GM12878 (cell line): ENCODE data around the gene SPOCK1. TPM values are rescaled to one million over a fixed set of nuclear protein-coding genes. Genes with fewer than 3 reads are reported as not detected.

Experiments
- ATAC-seq: fragments of 200-7000 bp; cut with Tn5 transposase; 3 replicates; pipeline ENCODE4 v1.9.1; 2020; ENCODE audit warnings: mild to moderate bottlenecking, moderate library complexity
- BruUV-seq: library from RNA; stranded (reverse); fragments of 400-500 nt; replicated peaks from 2 replicates; lab custom pipeline; 2021; lab: Mats Ljungman, UMichigan
- CTCF ChIA-PET: fragments of 300-600 bp; sonication (Branson Sonifier 250); formaldehyde crosslinking; extraction: SDS; loops from one replicate; lab custom pipeline; 2021; ENCODE audit warnings: inconsistent platforms; lab: Yijun Ruan, JAX
- POLR2A ChIA-PET: fragments of 350-600 bp; formaldehyde crosslinking; extraction: SDS; loops from one replicate; lab custom pipeline; 2021; ENCODE audit warnings: inconsistent platforms; lab: Charles Lee
- RAD21 ChIA-PET: fragments of 300-600 bp; sonication (Branson Sonifier 250); formaldehyde crosslinking; loops from one replicate; lab custom pipeline; 2023; ENCODE audit warnings: antibody characterized with exemption; ENCODE audit not compliant: unreplicated experiment; lab: Charles Lee
- SMC1A ChIA-PET: fragments of 300-600 bp; sonication (Branson Sonifier 250); formaldehyde crosslinking; loops from one replicate; lab custom pipeline; 2023; ENCODE audit not compliant: unreplicated experiment, uncharacterized antibody; lab: Charles Lee
- DNase-seq: peaks from one replicate; pipeline ENCODE4 v3.0.0-alpha.2; 2011; ENCODE audit warnings: low read depth, low spot score
- FAIRE-seq: peaks from 3 replicates; lab custom pipeline; 2011; peaks lifted over from hg19 to GRCh38; lab: Jason Lieb, UNC
- H2AFZ ChIP-seq: 2 replicates; pipeline ENCODE4 v1.6.0; 2011; ENCODE audit warnings: low read depth, low read length, control low read depth; ENCODE audit not compliant: control insufficient read depth
- H3K27ac ChIP-seq: 2 replicates; pipeline ENCODE4 v1.5.1; 2011; ENCODE audit warnings: control low read depth; ENCODE audit not compliant: control insufficient read depth, insufficient read depth
- H3K27me3 ChIP-seq, 2 experiments: replicated peaks in 1 of 2; 2 replicates each; pipeline versions ENCODE4 v1.6.0 to v1.6.1; 2011; ENCODE audit warnings: low read length in 1 of 2; ENCODE audit not compliant: control insufficient read depth in 2 of 2, insufficient read depth in 2 of 2
- H3K36me3 ChIP-seq, 2 experiments: 2 replicates each; pipeline ENCODE4 v1.5.1; 2011; ENCODE audit warnings: low read length in 1 of 2; ENCODE audit not compliant: control insufficient read depth in 2 of 2, insufficient read depth in 2 of 2
- H3K4me1 ChIP-seq: 2 replicates; pipeline ENCODE4 v1.6.1; 2011; ENCODE audit warnings: mild to moderate bottlenecking, low read length, moderate library complexity, mixed read lengths; ENCODE audit not compliant: control insufficient read depth, insufficient read depth
- H3K4me2 ChIP-seq: 2 replicates; pipeline ENCODE4 v1.6.0; 2011; ENCODE audit warnings: control low read depth; ENCODE audit not compliant: control insufficient read depth, insufficient read depth
- H3K4me3 ChIP-seq: fragments of 200-600 bp; sonication (generic); 2 replicates; pipeline ENCODE4 v1.5.1; 2016
- H3K79me2 ChIP-seq: 2 replicates; pipeline ENCODE4 v1.6.0; 2011; ENCODE audit warnings: low read length; ENCODE audit not compliant: control insufficient read depth, insufficient read depth
- H3K9ac ChIP-seq: 2 replicates; pipeline ENCODE4 v1.8.0; 2011; ENCODE audit warnings: low read length, control low read depth, mixed read lengths; ENCODE audit not compliant: control insufficient read depth, insufficient read depth
- H3K9me3 ChIP-seq: replicated peaks from 3 replicates; pipeline ENCODE4 v1.5.1; 2011; ENCODE audit warnings: mild to moderate bottlenecking, low read length; ENCODE audit not compliant: control insufficient read depth, insufficient read depth
- H4K20me1 ChIP-seq: 2 replicates; pipeline ENCODE4 v1.6.0; 2011; ENCODE audit not compliant: control insufficient read depth, insufficient read depth
- BACH1 ChIP-seq: fragments of 450-650 bp; IDR thresholded peaks from 2 replicates; pipeline ENCODE4 v1.6.1; 2017; ENCODE audit warnings: mild to moderate bottlenecking, borderline replicate concordance
- CBFB ChIP-seq: IDR thresholded peaks from 2 replicates; pipeline ENCODE4 v1.6.1; 2016; ENCODE audit warnings: antibody characterized with exemption, low read depth
- CBX3 ChIP-seq: fragments of 200-600 bp; sonication (generic); IDR thresholded peaks from 2 replicates; pipeline ENCODE4 v1.6.1; 2016; ENCODE audit warnings: low read depth, borderline replicate concordance
- DPF2 ChIP-seq: fragments of 450-650 bp; IDR thresholded peaks from 2 replicates; pipeline ENCODE4 v1.6.1; 2017; ENCODE audit warnings: mild to moderate bottlenecking
- MEF2A ChIP-seq: IDR thresholded peaks from 2 replicates; pipeline ENCODE4 v1.6.1; 2011; ENCODE audit warnings: low read depth, mild to moderate bottlenecking, low read length, moderate library complexity; ENCODE audit not compliant: insufficient read depth
- MLLT1 ChIP-seq: fragments of 450-650 bp; IDR thresholded peaks from 2 replicates; pipeline ENCODE4 v1.6.1; 2016; ENCODE audit warnings: mild to moderate bottlenecking
- PML ChIP-seq: IDR thresholded peaks from 2 replicates; pipeline ENCODE4 v1.6.1; 2012; ENCODE audit warnings: low read length, inconsistent platforms
- POLR2A ChIP-seq: IDR thresholded peaks from 2 replicates; pipeline ENCODE4 v1.6.1; 2011; ENCODE audit warnings: low read depth, mild to moderate bottlenecking, low read length
- RAD21 ChIP-seq: IDR thresholded peaks from 2 replicates; pipeline ENCODE4 v1.6.1; 2011; ENCODE audit warnings: mild to moderate bottlenecking, low read depth, low read length, moderate library complexity; ENCODE audit not compliant: insufficient read depth
- RCOR1 ChIP-seq: conservative IDR thresholded peaks from 2 replicates; pipeline ENCODE4 v1.6.1; 2012; ENCODE audit warnings: low read depth, low read length, improper control_type of control experiment
- RFX5 ChIP-seq: IDR thresholded peaks from 2 replicates; pipeline ENCODE4 v1.6.1; 2011; ENCODE audit warnings: low read depth, low read length, improper control_type of control experiment
- SMARCA5 ChIP-seq: fragments of 450-650 bp; IDR thresholded peaks from 2 replicates; pipeline ENCODE4 v1.6.1; 2017; ENCODE audit warnings: mild to moderate bottlenecking
- SP1 ChIP-seq: IDR thresholded peaks from one replicate; pipeline ENCODE4 v1.6.1; 2011; ENCODE audit warnings: low read depth, low read length
- STAT3 ChIP-seq: IDR thresholded peaks from 2 replicates; pipeline ENCODE4 v1.6.1; 2011; ENCODE audit warnings: low read depth, low read length, improper control_type of control experiment
- SUZ12 ChIP-seq: fragments of 200-600 bp; sonication (generic); IDR thresholded peaks from one replicate; pipeline ENCODE4 v1.6.1; 2018; ENCODE audit warnings: antibody characterized with exemption, mild to moderate bottlenecking; ENCODE audit not compliant: unreplicated experiment
- ZNF687 ChIP-seq: fragments of 450-650 bp; IDR thresholded peaks from 2 replicates; pipeline ENCODE4 v1.6.1; 2017; ENCODE audit warnings: mild to moderate bottlenecking, moderate library complexity
- WGBS: methylation state at CpG from one replicate; pipeline ENCODE4 v1.1.6; 2016; ENCODE audit warnings: low lambda C conversion rate; ENCODE audit not compliant: insufficient replicate concordance, insufficient coverage; ENCODE audit errors: missing lambda C conversion rate; 5-methylcytosine and 5-hydroxymethylcytosine counted together
- in situ Hi-C: fragments of 300-500 bp; cut with MboI; formaldehyde crosslinking; loops from 9 replicates; pipeline ENCODE4 v1.14.3; 2018; ENCODE audit warnings: mixed read lengths
- intact Hi-C: fragments of 100-400 bp; cut with micrococcal nuclease; formaldehyde crosslinking; loops from one replicate; pipeline ENCODE4 v1.14.2; 2022; ENCODE audit not compliant: unreplicated experiment
- polyA plus RNA-seq, 11 experiments: library from polyadenylated mRNA; depleted of rRNA in 4 of 11; unstranded in 6 of 11; stranded (reverse) in 5 of 11; fragments of >200 nt; fragmentation: Nextera tagmentation in 4 of 11; fragmentation: Illumina TruSeq in 1 of 11; extraction: Ambion mirVana in 4 of 11; extraction: Trizol in 1 of 11; gene quantifications; 1 replicate in 1 of 11; 2 replicates in 10 of 11; pipeline versions ENCODE4 v1.2.1 to v1.2.3, GENCODE V29; 2011 to 2016; ENCODE audit warnings: inconsistent platforms in 2 of 11, missing spikeins in 2 of 11, low read depth in 1 of 11
- total RNA-seq, 4 experiments: library from RNA; depleted of rRNA in 3 of 4; stranded (reverse); fragments of >200 nt in 3 of 4; fragmentation: Illumina TruSeq in 1 of 4; extraction: Trizol in 1 of 4; gene quantifications; 2 replicates each; pipeline versions ENCODE4 v1.2.1 to v1.2.3, GENCODE V29; 2013 to 2021
- TF ChIP-seq, protein P1 (sequence below): fragments of 450-650 bp; IDR thresholded peaks from 2 replicates; pipeline ENCODE4 v1.6.1; 2016; ENCODE audit warnings: mild to moderate bottlenecking, moderate library complexity, borderline replicate concordance

SPOCK1 gene
- total and polyA plus RNA-seq, 10 of the 15 experiments (the other 5 are each of a cell fraction or from before 2014, with no cell fraction given), result 0.06 to 0.68 (median 0.25) TPM; not detected in 3

DNA sequence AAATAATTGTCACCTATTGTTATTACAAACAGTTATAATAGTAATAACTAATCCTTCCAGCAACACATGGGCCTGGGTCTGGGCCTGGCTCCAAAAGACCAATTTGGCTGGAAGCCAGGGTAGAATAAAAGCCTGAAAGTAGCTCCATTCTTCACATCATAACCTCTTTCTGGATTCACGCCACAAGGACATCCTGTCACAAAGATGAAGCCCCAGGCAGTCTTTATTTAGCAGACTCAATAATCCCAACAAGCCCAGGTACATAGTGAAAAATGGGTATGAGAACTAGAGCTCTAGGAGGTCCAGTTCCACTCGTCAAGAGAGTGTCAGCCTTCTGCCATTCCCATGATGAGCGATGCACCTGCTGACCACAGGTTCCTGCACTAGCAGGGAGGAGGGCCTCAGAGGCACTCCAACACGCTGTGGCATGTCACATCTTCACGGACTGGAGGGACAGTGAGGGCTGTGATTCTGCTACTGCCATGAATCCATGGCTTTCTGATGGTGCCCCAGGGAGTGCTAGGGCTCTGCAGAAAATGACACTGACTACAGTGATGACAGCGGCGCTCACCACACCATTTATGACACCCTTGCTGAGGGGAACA lies 124.9 kb downstream of the SPOCK1 start:
- Histone ChIP-seq H3K79me2 (no peaks in the 10 kb centered on the region), H4K20me1 (0 out of 2 replicates have a peak, but pooled peaks cover 3% of the 10 kb centered on the region), H3K4me3 (no peak overlapping the region), H3K27ac (no peak overlapping the region), H3K9me3 (no peaks in the 10 kb centered on the region), H2AFZ (no peak overlapping the region), H3K4me1 (no peaks in the 10 kb centered on the region), H3K36me3 (no peaks in the 10 kb centered on the region), H3K27me3 (no peaks in the 10 kb centered on the region; a peak in 2 of 4 replicates), H3K4me2 (no peak overlapping the region), H3K9ac (no peak overlapping the region)
- ATAC-seq, result no peak
- DNase-seq, result no peak
- 5% methylated on average over 7 of the region's 7 CpGs for WGBS
- intact Hi-C loops (no loop called here), in situ Hi-C loops (no loop called here)
- ChIA-PET POLR2A (no interaction called here), CTCF (no interaction called here), SMC1A (no interaction called here), RAD21 (no interaction called here)
- FAIRE-seq, result no peak
- no TSS peak for BruUV-seq
- TF ChIP-seq SUZ12 (no peak), POLR2A (no peak), RCOR1 (no peak), RFX5 (no peak), SP1 (no peak), MLLT1 (no peak), CBFB (no peak), BACH1 (no peak), ZNF687 (no peak), PML (no peak), CBX3 (no peak), SMARCA5 (no peak), RAD21 (no peak), STAT3 (no peak), MEF2A (no peak), DPF2 (no peak)
- TF ChIP-seq, protein P1, sequence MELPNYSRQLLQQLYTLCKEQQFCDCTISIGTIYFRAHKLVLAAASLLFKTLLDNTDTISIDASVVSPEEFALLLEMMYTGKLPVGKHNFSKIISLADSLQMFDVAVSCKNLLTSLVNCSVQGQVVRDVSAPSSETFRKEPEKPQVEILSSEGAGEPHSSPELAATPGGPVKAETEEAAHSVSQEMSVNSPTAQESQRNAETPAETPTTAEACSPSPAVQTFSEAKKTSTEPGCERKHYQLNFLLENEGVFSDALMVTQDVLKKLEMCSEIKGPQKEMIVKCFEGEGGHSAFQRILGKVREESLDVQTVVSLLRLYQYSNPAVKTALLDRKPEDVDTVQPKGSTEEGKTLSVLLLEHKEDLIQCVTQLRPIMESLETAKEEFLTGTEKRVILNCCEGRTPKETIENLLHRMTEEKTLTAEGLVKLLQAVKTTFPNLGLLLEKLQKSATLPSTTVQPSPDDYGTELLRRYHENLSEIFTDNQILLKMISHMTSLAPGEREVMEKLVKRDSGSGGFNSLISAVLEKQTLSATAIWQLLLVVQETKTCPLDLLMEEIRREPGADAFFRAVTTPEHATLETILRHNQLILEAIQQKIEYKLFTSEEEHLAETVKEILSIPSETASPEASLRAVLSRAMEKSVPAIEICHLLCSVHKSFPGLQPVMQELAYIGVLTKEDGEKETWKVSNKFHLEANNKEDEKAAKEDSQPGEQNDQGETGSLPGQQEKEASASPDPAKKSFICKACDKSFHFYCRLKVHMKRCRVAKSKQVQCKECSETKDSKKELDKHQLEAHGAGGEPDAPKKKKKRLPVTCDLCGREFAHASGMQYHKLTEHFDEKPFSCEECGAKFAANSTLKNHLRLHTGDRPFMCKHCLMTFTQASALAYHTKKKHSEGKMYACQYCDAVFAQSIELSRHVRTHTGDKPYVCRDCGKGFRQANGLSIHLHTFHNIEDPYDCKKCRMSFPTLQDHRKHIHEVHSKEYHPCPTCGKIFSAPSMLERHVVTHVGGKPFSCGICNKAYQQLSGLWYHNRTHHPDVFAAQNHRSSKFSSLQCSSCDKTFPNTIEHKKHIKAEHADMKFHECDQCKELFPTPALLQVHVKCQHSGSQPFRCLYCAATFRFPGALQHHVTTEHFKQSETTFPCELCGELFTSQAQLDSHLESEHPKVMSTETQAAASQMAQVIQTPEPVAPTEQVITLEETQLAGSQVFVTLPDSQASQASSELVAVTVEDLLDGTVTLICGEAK, result no peak
